ENCODE measurements around the gene MAP3K4. TPM values are rescaled to one million over a fixed set of nuclear protein-coding genes. Genes with fewer than 3 reads are reported as not detected.

Gene MAP3K4
- total RNA-seq, 1 donor from 2014 or later: 43.4 TPM

GRCh38 chr6:161000632-161001031 is 9.1 kb downstream of the MAP3K4 start:
- no peak for ATAC-seq

- no peak for ATAC-seq
These were observed 9.9 kb downstream of the MAP3K4 start for GRCh38 chr6:161001421-161001820.

GRCh38 chr6:161003336-161003735 is 11.8 kb downstream of the MAP3K4 start:
- ATAC-seq: no peak

- ATAC-seq: no peak
These were observed 16.7 kb downstream of the MAP3K4 start for GRCh38 chr6:161008245-161008644.

- no peak for ATAC-seq
These were observed 18.4 kb downstream of the MAP3K4 start for GRCh38 chr6:161009991-161010390.

- peak; percentile 84 for ATAC-seq
These were observed 18.8 kb downstream of the MAP3K4 start for GRCh38 chr6:161010418-161010817.

GRCh38 chr6:161011492-161012480 is 20.2 kb downstream of the MAP3K4 start:
- peak; percentile 75 for ATAC-seq

GRCh38 chr6:161013695-161014094 is 22.1 kb downstream of the MAP3K4 start:
- ATAC-seq: no peak

GRCh38 chr6:161017766-161018564 is 26.4 kb downstream of the MAP3K4 start:
- no peak for ATAC-seq

- ATAC-seq: peak; percentile 77
These were observed 27.8 kb downstream of the MAP3K4 start for GRCh38 chr6:161019324-161019839.

- no peak for ATAC-seq
These were observed 30.0 kb downstream of the MAP3K4 start for GRCh38 chr6:161021543-161021942.

- ATAC-seq: no peak
These were observed 30.6 kb downstream of the MAP3K4 start for GRCh38 chr6:161021998-161022743.

- ATAC-seq: no peak
These were observed 31.7 kb downstream of the MAP3K4 start for GRCh38 chr6:161023316-161023715.

GRCh38 chr6:161024364-161024920 is 32.9 kb downstream of the MAP3K4 start:
- no peak for ATAC-seq

GRCh38 chr6:161027385-161027784 is 35.8 kb downstream of the MAP3K4 start:
- ATAC-seq: no peak

GRCh38 chr6:161029195-161029809 is 37.7 kb downstream of the MAP3K4 start:
- no peak for ATAC-seq

- ATAC-seq: no peak
These were observed 40.3 kb downstream of the MAP3K4 start for GRCh38 chr6:161031721-161032495.

GRCh38 chr6:161033667-161034066 is 42.1 kb downstream of the MAP3K4 start:
- ATAC-seq: peak; percentile 62

GRCh38 chr6:161035182-161035980 is 43.8 kb downstream of the MAP3K4 start:
- ATAC-seq: no peak

- no peak for ATAC-seq
These were observed 44.4 kb downstream of the MAP3K4 start for GRCh38 chr6:161035981-161036263.
